Measurements from ENCODE around the gene CKLF.

DNA sequence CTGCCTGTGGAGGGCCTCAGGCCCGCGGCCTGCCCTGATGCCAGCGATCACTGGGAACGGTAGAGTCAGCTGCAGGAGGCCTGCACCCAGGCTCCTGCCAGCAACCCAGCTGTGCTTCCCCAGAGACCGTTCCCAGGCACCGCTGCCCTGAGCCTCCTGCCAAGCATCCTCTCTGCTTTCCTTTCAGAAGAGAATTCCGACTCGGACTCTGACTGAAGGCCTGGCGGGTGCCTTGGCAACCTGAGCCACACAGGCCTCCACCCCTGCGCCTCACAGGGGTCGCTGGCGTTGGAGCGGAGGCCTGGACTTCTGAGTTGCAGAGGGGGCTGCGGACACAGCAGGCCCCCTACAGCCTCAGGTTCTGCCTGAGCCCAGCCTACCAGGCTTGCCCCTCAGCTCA lies 60.0 kb downstream of the CKLF start:
- TF ChIP-seq, protein P1, sequence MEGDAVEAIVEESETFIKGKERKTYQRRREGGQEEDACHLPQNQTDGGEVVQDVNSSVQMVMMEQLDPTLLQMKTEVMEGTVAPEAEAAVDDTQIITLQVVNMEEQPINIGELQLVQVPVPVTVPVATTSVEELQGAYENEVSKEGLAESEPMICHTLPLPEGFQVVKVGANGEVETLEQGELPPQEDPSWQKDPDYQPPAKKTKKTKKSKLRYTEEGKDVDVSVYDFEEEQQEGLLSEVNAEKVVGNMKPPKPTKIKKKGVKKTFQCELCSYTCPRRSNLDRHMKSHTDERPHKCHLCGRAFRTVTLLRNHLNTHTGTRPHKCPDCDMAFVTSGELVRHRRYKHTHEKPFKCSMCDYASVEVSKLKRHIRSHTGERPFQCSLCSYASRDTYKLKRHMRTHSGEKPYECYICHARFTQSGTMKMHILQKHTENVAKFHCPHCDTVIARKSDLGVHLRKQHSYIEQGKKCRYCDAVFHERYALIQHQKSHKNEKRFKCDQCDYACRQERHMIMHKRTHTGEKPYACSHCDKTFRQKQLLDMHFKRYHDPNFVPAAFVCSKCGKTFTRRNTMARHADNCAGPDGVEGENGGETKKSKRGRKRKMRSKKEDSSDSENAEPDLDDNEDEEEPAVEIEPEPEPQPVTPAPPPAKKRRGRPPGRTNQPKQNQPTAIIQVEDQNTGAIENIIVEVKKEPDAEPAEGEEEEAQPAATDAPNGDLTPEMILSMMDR (IDR thresholded peaks at IDR 0.05) = no peak
- no peak for TF ChIP-seq EZH2 (IDR thresholded peaks at IDR 0.05; ENCODE audit: borderline replicate concordance, insufficient read depth, low read depth, low read length, poor library complexity, severe bottlenecking)
